Spleen (tissue), 7 donors: Measurements from ENCODE around the gene KRT78.

Experiments used
- POLR2A ChIP-seq, 3 donors: fragments of 450-650 bp; IDR thresholded peaks; one replicate each; pipeline ENCODE4 v1.5.1; 2017; ENCODE audit warnings: antibody characterized with exemption in 3 of 3, mild to moderate bottlenecking in 1 of 3
- POLR2AphosphoS5 ChIP-seq, 3 donors: sonication (generic); formaldehyde crosslinking; IDR thresholded peaks; one replicate each; pipeline ENCODE4 v1.5.1; 2017; ENCODE audit warnings: antibody characterized with exemption in 3 of 3
- TF ChIP-seq, protein P1 (sequence below), 11 experiments: fragments of 200-600 bp in 7 of 11; fragments of 450-650 bp in 4 of 11; sonication (generic) in 4 of 11; IDR thresholded peaks in 8 of 11; conservative IDR thresholded peaks in 3 of 11; 1 replicate in 7 of 11; 2 replicates in 4 of 11; pipeline versions ENCODE4 v1.4.0 to v1.8.0; 2016 to 2021; ENCODE audit warnings: antibody characterized with exemption in 11 of 11, inconsistent platforms in 4 of 11, mild to moderate bottlenecking in 1 of 11
- donor health status: DM: no; HTN: no; CAD: no; lungs with moderate emphysema.
- donor health status: DM: no; HTN: no; CAD: no.
- donor health status: DM: no; HTN: no; CAD: no.

DNA sequence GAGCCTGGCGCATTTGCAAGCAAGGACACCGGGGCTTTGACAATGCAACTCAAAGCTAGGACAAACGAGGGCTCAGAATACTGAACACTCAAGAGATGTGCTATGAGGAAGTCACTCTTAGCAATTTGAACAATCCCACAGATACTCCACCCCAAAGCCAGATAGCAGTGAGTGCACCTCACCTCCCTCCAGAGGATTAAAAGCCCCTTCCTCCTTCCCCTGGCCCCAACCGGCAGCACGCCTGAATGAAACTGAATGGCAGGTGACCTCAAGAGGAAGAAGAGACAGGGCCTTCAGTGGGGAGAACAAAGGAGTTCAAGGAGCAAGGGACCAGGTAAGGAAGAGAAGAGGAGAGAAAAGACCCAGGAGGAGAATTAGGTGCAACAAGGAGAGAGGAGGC is 1.9 kb upstream of the KRT78 start:
- TF ChIP-seq, protein P1, sequence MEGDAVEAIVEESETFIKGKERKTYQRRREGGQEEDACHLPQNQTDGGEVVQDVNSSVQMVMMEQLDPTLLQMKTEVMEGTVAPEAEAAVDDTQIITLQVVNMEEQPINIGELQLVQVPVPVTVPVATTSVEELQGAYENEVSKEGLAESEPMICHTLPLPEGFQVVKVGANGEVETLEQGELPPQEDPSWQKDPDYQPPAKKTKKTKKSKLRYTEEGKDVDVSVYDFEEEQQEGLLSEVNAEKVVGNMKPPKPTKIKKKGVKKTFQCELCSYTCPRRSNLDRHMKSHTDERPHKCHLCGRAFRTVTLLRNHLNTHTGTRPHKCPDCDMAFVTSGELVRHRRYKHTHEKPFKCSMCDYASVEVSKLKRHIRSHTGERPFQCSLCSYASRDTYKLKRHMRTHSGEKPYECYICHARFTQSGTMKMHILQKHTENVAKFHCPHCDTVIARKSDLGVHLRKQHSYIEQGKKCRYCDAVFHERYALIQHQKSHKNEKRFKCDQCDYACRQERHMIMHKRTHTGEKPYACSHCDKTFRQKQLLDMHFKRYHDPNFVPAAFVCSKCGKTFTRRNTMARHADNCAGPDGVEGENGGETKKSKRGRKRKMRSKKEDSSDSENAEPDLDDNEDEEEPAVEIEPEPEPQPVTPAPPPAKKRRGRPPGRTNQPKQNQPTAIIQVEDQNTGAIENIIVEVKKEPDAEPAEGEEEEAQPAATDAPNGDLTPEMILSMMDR (IDR thresholded peaks at IDR 0.05 in 8 of 11, conservative IDR thresholded peaks at IDR 0.05 in 3 of 11), result no peak
- TF ChIP-seq POLR2A (IDR thresholded peaks at IDR 0.05) (no peak), POLR2AphosphoS5 (IDR thresholded peaks at IDR 0.05) (no peak)
